Measurements from ENCODE around the gene CD82.
A peak's percentile ranks its signal among the peaks of the same experiment; 100 is the strongest.

Gene CD82

DNA sequence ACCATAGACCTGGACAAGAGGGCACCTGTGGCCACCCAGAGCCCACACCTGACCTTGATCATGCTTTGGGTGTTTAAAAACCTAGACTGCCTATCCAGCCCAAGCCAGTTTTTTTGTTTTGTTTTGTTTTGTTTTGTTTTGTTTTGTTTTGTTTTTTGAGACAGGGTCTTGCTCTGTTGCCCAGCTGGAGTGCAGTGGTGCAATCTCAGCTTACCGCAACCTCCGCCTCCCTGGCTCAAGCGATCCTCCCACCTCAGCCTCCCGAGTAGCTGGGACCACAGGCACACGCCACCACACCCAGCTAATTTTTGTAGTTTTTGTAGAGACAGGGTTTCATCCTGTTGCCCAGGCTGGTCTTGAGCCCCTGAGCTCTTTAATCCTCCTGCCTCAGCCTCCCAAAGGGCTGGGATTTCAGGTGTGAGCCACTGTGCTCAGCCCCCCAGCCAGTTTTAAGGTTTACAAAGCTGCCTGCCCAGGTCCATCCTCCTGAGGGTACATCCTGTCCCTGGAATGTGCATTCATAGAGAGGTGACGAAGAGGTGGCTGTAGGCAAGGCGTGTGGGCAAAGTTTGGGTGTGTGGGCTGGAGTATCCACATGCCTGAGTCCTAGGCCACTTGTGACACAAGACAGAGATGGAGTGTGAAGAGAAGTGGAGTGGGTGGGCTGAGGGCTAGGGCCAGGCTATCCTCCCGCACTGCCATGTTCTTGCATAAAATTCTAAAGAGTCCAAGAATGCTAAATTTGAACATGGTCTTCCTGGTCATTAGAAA lies 3.3 kb upstream of the CD82 start:
- DNase-seq: no peak

DNA sequence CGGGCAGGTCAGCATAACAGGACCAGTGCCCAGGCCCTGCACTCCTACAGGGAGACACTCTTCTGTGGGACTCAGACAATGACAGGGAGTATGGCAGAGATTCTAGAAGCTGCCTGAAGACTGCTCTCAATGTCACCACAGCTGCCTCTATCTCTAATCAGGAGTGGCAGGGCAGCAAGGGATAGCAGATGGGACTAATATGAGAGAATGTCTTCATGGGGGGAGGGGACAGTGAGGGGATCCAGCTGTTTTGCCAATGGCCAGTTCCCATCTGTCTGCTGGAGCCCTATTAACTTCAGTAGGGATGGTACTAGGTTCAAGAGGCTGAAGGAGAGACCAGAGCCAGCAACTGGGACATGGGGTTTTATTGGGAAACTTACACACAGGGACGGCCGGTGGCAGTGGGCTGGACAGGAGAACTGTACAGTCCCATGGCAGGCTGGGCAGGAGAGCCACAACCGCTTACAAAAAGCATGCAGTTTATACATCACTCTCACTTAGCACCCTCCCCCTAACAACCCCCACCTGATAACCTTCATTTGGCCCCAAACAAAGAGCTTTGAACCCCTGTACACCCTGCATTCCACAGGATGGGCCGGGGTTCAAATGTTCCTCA lies 2.5 kb upstream of the CD82 start:
- DNase-seq: no peak

DNA sequence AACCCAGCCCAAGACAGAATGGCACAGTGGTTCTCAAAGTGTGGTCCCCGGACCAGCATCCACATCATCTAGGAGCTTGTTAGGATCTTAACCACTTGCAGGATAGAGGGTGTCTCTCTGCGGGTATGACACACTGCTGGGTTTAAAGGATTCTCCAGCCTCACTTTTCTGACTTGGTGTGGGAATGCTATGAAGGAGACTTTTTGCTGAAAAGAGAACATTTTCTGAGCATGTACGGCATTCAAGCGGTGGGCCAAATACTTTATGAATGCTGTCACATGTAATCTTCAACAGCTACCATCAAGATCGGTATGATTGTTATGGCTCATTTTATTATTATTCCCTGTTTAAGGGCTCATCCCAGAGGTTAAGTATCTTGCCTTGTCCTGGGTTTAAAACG lies 1.8 kb upstream of the CD82 start:
- no peak for DNase-seq

DNA sequence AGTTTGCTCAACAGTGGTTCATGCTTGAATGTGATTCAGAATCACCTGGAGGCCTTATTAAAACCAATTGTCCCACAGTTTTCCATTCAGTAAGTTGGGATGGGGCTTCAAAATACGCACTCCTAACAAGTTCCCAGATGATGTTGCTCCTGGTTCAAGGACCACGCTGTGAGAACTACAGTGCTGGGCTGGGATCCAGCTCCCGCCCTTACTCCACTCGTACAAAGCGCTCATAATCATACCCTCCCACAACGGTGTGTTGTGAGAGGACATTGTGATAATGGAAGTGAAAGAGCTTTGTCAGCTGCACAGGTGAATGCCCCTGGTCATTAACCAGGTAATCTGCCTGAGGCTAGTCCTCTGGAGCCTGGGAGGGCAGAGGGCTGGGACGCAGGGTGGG lies 1.3 kb upstream of the CD82 start:
- no peak for DNase-seq

DNA sequence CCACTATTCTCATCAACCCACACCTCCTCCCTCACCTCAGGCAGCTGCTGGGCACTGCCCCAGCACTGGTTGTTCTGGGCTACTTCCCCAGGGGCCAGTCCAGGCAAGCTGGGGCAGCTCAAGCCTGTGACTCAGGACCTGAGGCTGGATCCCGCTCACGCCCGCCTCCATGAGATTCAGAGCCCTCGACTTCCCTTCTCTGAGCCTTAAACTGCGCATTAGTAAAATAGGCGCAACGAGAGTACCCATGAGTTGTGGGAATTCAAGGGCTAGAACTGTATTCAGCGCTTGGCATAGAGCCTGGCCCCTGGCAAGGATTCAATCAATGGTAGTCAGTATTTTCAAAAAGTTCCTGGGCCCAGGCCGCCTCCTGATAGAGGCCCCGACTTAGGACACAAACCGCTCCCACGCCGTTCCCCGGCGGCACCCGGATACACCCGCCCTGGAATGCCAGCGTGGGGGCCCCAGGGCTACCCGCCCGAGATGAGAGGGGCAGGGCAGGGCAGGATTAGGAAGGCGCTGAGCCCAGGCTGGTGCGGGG lies 723 bp upstream of the CD82 start:
- peak; percentile 85 for DNase-seq

DNA sequence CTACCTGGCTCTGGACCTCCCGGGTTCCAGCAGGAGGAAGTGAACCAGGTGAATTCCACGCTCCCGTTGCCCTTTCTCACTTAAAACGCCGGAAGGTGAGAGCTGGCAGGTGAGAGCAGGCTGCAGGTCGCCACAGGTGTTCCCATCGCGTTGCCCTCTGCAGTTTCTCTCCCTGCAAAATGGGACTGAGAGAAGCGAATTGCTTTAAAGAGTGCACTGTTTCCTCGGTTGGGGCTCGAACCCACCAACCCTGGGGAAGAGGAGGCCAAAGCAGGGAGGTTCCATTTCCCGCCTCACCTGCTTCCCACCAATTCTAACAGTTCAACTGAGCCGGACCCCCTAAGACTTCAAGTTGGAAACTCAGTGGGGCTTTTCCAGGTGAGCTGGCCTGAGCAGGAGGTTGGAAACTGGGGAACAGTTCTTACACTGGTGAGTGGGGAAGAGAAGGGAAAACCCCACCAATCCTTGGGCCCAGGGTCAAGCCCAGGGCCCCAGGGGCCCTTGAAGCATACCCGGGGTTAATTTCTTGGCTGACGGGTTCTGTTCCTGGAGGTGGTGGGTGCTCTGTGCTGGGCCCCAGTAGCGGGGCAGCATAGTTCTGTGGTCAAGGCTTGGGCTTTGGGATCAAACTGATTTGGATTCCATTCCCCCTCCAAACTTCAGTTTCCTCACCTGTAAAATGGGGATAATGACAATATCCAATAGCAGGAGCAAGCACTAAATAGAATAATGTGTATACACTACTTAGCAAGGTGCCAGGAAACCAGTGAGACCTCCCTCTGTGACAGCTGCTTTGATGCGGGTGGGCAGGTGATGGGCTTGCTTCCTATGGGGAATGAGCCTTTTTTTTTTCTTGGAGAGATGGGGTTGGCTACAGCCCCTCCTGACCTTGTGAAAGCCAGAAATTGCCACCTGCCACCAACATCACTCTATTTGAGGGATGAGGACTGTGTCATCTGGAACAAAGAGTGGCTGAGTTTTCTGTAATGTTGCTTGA lies 788 bp downstream of the CD82 start:
- DNase-seq: no peak

DNA sequence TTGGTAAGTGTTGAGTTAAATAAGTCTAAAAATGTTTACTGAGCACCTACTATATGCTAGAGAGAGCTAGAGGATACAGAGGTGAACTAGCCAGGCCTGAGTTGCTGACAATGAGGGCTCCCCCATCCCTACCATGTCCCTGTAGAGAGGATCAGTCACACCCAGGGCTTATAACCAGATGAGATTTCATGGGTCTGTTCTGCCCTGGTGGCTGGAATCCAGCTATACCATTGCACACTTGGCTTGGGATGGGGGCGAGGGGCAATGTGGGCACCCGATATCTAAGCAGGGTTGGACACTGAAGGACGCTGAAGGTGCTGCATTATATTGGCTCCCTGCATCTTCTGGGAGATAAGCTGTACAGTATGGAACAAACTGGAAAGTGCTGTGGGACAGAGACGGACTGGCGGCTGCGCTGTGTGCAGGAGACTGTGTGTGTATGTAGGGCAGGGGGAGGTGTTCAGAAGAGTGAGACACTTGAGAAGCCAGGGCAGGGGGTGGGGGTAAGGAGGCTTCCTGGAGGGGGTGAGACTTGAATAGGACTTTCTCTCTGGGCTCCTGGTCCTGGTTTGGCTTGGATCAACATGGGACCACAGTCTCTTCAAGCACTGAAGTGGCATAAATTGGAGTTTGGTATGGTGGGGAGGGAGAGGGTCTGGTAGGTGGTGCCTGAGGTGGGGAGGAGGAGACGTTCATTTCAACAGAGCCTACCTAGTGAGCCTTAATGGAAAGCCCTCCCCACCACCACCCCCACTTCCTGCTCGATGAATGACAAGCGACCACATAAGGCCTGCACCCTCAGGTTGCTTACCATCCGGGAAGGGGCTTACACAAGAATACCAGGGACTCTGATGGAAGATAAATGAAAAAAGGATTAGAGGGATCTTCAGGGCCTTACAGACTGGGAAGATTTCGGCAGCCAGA lies 1.8 kb downstream of the CD82 start:
- no peak for DNase-seq

DNA sequence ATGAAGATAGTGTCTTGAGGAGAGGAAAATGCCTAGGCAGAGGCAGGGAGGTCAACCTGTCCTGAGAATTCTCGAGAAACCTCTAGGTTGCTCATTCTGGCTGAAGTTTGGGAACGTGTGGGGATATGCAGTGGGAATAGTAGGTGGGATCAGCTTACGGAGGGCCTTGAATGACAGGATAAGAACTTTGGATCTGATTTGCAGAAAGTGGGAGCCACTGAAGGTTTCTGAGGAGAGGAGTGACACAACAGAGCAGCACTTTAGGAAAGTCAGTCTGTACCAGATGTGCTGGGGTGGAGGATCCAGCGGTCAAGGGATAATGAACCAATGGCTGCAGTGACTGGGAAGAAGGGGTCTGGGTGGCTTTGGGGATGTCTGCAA lies 2.4 kb downstream of the CD82 start:
- no peak for DNase-seq

DNA sequence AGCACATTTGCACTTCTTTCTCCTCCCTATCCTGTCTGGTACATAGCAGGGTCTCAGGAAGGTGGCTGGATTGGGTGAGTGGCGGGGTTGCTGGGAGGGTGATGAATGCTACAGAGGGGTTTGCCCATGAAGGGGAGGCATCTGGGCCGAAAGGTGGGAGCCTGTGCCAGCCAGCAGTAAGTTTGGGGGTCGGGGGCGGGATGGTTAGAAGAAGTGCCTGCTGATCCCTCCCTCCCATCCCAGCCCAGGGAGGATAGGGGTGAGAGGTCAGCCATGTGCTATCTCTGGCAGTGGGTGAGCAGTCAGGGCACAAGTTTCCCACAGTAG lies 2.8 kb downstream of the CD82 start:
- no peak for DNase-seq

DNA sequence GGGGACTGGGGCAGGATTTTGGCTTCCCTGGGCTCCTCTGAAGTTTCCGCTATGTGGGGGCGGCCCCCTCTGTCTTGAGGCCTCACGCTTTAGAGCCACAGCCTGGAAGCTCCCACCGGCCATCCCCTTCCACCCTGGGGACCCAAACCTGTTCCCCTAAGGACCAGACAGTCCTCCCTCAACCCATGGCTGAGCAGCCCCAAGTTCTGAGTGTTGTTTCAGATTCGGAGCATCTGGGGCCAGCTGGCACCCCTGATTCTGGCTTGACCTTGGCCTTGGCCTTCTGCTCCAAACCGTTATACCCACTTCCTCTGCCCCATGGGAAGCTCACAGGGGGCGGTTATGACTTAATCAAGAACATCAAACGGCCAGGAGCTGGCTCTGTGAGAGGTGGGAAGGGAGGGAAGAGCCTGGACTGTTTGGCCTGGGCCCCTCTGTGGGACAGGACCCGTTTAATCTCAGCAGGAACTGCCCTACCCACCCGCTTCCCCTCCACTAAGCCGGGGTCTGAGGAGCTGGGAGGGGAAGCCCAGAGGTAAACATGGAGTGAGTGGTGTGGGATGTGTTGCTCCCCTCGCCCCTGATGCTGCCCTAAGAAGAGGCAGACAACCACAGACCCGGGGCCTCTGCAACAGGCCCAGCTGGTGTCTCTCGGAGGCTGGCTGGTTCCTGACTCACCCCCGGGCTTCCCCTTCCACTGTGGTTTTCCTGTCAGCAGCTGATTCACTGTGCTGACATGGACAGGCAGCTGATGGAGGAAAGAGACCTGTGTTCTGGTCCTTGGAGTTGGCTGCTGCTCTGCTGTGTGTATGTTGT lies 3.4 kb downstream of the CD82 start:
- peak; percentile 94 for DNase-seq

DNA sequence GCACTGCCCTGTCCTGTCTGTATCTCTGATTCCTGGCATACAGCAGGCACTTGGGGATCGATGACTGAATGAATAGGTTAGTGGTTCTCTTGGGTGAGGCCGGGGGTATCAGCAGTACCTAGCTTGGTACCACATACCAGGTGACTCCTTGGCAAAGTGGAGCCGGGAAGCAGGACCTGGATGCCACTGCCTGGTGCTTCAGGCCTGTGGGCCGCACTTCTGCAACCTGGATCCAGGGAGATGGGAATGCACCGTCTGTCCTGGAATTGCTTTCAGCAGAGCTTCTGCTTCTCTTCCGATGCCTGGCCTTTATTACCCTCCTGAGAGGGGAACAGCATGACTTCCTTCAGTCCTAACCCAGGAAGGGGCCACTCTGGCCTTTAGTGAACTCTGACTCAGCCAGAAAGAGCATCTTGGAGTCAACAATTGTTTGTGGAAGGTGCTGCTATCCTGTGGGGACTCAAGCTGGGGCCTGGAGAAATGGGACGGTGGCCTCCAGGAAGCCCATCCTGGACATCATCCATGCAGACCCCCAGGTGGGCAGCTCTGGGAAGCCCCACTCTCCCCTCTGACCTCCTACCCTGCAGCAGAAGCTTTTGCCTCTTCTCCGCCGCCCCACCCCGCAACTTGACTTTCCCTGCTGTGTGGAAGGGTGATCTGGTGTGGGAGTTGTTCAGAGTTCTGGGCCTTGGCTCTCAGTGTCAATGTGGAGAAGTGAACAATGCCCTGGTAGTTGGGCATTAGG lies 5.1 kb downstream of the CD82 start:
- no peak for DNase-seq

DNA sequence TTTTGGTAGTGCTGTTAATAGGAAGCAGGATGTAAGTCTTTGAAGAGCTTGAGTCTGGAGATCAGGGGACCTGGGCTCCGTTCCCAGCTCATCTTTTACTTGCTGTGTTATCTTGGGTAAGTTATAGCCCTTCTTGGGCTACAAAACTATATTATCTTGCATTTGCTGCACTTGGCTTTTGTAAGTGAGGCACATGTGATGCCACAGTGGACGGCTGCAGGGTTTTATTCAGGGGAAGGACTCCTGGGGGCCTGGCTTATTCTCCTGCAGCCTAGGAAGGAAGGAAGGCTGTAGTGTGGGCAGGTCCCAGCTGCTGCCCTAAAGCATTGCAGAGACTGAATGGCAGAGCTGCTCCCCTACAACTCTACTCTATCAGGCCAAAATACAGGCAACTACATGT lies 6.4 kb downstream of the CD82 start:
- no peak for DNase-seq

DNA sequence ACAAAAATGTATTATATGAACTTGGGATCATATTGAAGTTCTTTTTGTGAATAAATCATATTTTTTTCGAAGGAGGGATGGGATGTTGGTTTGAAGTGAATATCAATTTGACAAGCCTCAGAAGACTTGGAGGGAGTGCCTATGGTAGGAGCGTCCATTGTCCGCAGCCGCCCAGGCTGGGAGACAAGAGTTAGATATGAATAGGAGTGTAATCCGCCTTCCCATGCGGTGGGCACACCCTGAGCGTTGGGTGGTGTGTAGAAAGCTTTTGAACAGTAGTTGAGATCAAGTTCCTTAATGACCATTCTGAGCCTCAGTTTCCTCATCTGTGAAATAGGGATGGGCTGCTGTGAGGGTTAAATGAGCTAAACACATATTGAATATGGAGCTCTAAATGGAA lies 7.0 kb downstream of the CD82 start:
- DNase-seq: no peak

DNA sequence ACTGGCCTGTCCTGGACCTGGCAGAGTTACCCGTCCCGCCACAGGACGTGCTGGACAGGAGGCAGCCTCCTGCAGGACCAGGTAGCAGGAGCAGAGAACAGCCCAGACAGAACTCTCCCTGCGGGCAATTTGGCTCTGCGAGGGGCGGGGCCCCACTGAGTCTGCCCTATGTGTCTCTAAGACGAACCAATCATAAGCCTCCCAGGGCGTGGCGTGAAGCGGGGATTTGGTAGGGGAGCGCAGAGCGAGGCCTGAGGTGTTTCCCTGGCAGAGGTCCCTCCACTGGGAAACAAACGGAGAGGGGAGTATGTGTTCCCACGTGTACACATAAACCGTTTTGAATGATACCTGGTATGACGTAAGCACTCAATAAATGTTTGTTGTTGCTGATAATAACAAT lies 7.4 kb downstream of the CD82 start:
- DNase-seq: no peak

DNA sequence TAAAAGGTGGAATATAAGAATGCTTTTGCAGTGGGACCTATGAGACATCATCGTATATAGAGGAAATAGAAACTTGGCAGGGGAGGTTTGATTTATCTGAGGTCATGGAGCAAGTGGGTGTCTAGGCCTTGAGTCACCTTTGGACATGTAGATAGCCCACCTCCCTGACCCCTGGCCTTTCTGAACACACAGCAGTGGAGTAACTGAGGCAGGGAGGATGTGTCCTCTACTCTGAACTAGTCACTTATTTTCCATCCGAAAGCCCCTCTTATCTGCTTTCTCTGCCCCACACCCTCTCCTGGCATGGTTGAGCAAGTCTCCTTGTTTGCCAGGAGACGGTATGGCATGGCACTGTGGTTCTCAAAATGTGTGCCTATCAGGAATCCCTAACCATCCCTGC lies 7.9 kb downstream of the CD82 start:
- no peak for DNase-seq

DNA sequence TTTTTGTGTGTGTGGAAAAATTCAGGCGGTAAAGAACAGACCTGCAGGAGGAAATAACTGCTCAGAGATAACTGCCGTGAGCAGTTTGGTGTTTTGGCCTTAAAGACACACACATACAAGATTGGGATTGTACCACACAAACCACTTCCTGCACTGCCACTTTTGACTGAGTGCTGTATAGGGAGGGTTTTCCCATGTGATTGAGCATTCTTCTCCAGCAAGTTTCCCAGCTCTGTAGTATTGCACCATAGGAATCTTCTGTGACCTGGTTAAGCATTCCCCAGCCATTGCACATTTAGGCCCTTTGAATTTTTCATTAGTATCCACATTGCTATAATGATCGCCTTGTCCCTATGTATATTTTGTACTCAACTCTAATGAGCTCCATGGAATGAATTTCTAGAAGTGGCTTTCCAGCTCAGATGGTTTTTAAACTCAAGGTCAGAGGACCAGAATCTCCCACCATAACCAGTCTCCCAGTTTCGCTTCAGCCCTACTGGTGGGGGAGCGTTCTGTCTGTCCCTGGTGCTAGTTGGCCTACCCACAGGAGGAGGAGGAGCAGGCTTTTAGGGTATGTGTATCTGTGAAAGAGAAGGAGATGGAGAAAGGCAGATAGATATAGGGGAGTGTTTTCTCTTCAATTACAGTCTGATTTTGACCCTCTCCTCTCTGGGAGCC lies 9.3 kb downstream of the CD82 start:
- peak; percentile 95 for DNase-seq

DNA sequence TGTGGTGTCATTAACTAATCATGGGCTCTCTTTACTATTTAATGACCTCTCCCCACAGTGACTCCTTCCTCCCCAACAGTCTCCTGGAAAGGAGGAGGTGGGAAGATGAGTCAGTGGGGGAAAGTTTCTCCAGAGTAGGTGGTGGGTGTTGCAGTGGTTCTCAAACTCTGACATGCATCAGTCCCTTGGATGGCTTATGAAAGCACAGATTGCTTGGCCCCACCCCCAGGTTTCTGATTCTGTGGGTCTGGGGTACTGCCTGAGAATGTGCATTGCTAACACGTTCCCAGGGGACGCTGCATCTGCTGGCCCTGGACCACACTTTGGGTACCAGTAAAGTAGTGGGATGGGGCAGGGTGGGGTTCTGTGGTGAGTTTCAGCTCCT lies 9.8 kb downstream of the CD82 start:
- DNase-seq: peak; percentile 58

DNA sequence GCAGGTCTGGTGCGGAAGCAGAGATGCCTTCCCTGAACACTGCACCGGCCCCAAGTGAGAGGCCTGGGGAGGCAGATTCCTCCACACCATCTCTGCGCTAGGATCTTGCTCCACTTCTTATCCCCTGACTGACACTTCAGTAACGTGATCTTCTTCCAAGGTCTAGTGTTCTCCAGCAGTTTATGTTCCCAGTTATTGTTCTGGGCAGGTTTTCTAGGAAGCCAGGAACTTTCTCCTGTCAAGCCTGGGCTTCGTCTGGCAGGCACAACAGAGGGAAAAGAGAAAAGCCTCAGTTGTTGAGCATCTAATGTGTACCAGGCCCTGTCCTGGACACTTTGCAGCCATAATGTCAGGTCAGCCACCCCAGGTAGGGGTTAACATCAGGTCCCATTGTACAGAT lies 10.5 kb downstream of the CD82 start:
- no peak for DNase-seq

DNA sequence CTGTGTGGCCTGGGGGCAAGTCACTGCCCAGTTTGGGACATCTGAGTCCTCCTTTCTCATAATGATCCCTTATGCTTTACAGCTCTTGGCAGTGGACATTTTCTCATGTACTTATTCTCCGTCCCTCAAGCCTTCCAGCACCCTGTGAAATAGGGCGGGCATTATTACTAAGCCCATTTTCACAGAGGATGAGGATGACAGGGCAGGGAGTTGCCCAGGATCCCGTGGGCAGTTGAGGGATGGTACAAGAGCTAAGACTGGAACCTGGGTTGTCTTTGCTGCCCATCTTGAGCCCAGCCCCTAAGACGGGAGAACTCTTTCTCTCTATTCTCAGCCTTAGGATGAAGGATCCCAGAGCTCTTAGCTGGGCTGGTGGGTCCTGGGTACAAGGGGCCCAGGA lies 11.2 kb downstream of the CD82 start:
- no peak for DNase-seq

DNA sequence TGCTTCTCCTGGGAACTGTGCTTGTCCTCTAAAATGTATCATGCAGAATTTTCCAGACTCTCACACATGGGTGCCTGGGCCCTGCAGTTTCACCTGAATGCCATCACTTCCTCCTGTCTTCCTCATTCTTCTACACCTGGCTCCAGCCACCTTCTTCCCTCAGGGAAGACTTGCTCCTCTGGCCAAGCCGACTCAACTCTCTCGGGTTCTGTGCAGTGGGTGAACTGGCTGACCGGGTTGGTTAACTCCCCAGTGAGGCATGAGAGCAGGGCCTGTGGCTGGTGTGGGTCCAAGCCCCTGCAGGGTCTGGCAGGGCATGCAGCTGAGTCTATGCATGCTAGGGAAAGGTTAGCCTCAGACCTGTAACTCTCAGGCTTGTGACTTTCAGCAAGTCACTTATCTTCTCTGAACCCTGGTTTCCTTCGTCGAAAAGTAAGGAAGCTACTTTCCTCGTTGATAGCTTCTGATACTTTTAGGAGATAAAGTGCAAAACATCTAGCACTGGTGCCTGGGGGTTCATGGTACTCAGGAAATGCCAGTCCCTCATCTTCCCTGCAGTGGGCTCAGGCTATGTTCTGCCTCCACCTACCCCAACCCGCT lies 11.9 kb downstream of the CD82 start:
- no peak for DNase-seq

Measured in HCEC 1CT (cell line).